Activated CD8-positive, alpha-beta memory T cell treated with anti-CD3 and anti-CD28 coated beads, Interleukin-2, amount 10 ng/mL, durations not matched to agents 7 days and 5 days (primary cell): ENCODE results near the gene PHOX2A. TPM values are rescaled to one million over a fixed set of nuclear protein-coding genes. Genes with fewer than 3 reads are reported as not detected.

Source experiments
- ATAC-seq: fragments of 150-1000 bp; cut with Tn5 transposase; one replicate; pipeline ENCODE4 v1.10.0; 2021; ENCODE audit warnings: moderate library complexity
- CTCF ChIA-PET: fragments of 350-600 bp; sonication (Branson Sonifier 250); formaldehyde crosslinking; loops from one replicate; lab custom pipeline; 2021; ENCODE audit warnings: antibody characterized with exemption; lab: Charles Lee
- DNase-seq: peaks from one replicate; pipeline ENCODE4 v3.0.0-alpha.2; 2020
- H3K27ac Mint-ChIP-seq: one replicate; pipeline ENCODE4 v1.8.0; 2021; ENCODE audit warnings: mild to moderate bottlenecking, mixed read lengths
- H3K27me3 Mint-ChIP-seq: one replicate; pipeline ENCODE4 v1.8.0; 2021; ENCODE audit warnings: mixed read lengths
- H3K36me3 Mint-ChIP-seq: one replicate; pipeline ENCODE4 v1.8.0; 2021; ENCODE audit warnings: mild to moderate bottlenecking, mixed read lengths
- H3K4me1 Mint-ChIP-seq: one replicate; pipeline ENCODE4 v1.8.0; 2021; ENCODE audit warnings: mixed read lengths
- H3K4me3 Mint-ChIP-seq: one replicate; pipeline ENCODE4 v1.8.0; 2021; ENCODE audit warnings: mild to moderate bottlenecking, moderate library complexity, mixed read lengths
- H3K9me3 Mint-ChIP-seq: one replicate; pipeline ENCODE4 v1.8.0; 2022; ENCODE audit warnings: low read depth, mixed read lengths
- total RNA-seq, 2 experiments: library from RNA; stranded (reverse); gene quantifications; one replicate each; pipeline ENCODE4 v1.2.3, GENCODE V29; 2021

PHOX2A gene
- total RNA-seq, 2 experiments from 2014 or later = not detected

DNA sequence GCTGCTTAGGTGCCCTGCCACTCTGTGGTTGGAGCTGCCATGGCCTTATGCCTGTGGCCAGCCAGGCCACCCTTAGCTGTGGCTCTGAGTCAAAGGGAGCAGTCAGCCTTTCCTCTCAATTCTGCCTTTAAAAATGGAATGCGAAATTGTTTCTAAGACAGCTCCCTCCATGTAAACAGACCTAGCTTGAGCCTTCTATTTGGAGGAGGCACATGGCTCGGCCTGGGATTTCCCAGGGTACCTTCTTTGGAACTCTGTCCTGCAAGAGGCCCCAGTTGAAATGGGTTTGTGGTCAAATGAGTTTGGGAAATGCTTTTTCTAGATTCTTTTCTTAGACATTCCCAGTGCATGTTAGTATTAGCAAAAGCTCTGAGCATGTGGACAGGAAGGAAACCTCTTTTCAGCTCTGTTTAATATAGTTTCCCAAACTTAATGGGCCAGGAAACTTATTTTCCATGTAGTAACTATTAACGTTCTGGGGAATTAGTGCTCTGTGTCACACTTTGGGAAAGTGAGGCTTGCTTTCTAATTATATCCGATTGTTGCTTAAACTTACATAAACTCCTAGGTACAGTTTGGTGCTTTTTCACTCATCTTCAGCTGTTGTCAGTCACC lies 7.8 kb downstream of the PHOX2A start:
- Mint-ChIP-seq H3K36me3 (peaks cover 20% of the 10 kb centered on the region), H3K9me3 (no peaks in the 10 kb centered on the region), H3K27me3 (peaks cover 21% of the 10 kb centered on the region), H3K4me3 (no peak overlapping the region), H3K27ac (no peak overlapping the region), H3K4me1 (peaks cover 10% of the 10 kb centered on the region)
- CTCF ChIA-PET = interaction anchor here (1.1 to 1.8 kb wide), 7 partner anchors 9 to 198 kb away, joined by 3 to 8 read pairs (median 4); partner anchors contain the start of gene CLPB
- ATAC-seq (no peak), DNase-seq (no peak)

- ATAC-seq (no peak), DNase-seq (no peak)
- Mint-ChIP-seq H3K4me1 (peaks cover 8% of the 10 kb centered on the region), H3K27ac (no peak overlapping the region), H3K27me3 (peaks cover 14% of the 10 kb centered on the region), H3K36me3 (peaks cover 24% of the 10 kb centered on the region), H3K9me3 (no peaks in the 10 kb centered on the region), H3K4me3 (no peak overlapping the region)
- CTCF ChIA-PET = interaction anchor here (1.1 to 1.8 kb wide), 5 partner anchors 12 to 199 kb away, joined by 3 to 8 read pairs (median 4); partner anchors contain the start of gene CLPB
These were observed 8.5 kb downstream of the PHOX2A start for GRCh38 chr11:72235351-72236057.

- DNase-seq = peak; percentile 36
- no peak for ATAC-seq
- Mint-ChIP-seq H3K4me1 (peaks cover 4% of the 10 kb centered on the region), H3K4me3 (no peak overlapping the region), H3K9me3 (no peaks in the 10 kb centered on the region), H3K27me3 (peaks cover 10% of the 10 kb centered on the region), H3K27ac (no peak overlapping the region), H3K36me3 (peaks cover 27% of the 10 kb centered on the region)
- CTCF ChIA-PET = interaction anchor here (1.1 kb wide), 1 partner anchor 196 kb away, joined by 3 read pairs; no protein-coding TSS in a partner anchor
These were observed 9.1 kb downstream of the PHOX2A start for GRCh38 chr11:72234920-72235319.

DNA sequence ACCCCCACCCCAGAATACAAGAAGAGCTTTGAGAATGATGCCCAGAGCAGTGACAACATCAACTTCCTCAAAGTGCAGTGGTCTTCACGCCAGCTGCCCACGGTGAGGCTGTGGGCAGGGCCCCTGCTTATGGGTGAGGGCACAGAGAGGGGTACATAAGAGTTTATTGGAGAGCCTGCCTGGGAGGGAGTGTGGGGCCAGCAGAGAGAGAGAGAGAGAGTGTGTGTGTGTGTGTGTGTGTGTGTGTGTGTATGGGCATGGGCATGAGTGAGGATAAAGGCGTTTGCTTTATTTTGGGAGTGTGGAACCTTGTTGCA lies 9.5 kb downstream of the PHOX2A start:
- CTCF ChIA-PET = no interaction called here
- Mint-ChIP-seq H3K36me3 (peaks cover 27% of the 10 kb centered on the region), H3K9me3 (no peaks in the 10 kb centered on the region), H3K27ac (no peak overlapping the region), H3K27me3 (peaks cover 8% of the 10 kb centered on the region), H3K4me1 (peaks cover 3% of the 10 kb centered on the region), H3K4me3 (no peak overlapping the region)
- DNase-seq = no peak
- ATAC-seq = no peak

GRCh38 chr11:72233773-72234513 lies 10.0 kb downstream of the PHOX2A start:
- Mint-ChIP-seq H3K27me3 (peaks cover 3% of the 10 kb centered on the region), H3K4me1 (peaks cover under 1% of the 10 kb centered on the region), H3K4me3 (no peak overlapping the region), H3K27ac (no peak overlapping the region), H3K36me3 (peaks cover 27% of the 10 kb centered on the region), H3K9me3 (no peaks in the 10 kb centered on the region)
- no peak for DNase-seq
- no peak for ATAC-seq
- CTCF ChIA-PET = no interaction called here

GRCh38 chr11:72233056-72233772 lies 10.8 kb downstream of the PHOX2A start:
- DNase-seq (peak; percentile 34), ATAC-seq (no peak)
- Mint-ChIP-seq H3K4me1 (no peaks in the 10 kb centered on the region), H3K9me3 (no peaks in the 10 kb centered on the region), H3K27ac (no peak overlapping the region), H3K36me3 (peaks cover 24% of the 10 kb centered on the region), H3K4me3 (no peak overlapping the region), H3K27me3 (no peaks in the 10 kb centered on the region)
- CTCF ChIA-PET = no interaction called here

- Mint-ChIP-seq H3K27me3 (no peaks in the 10 kb centered on the region), H3K4me3 (no peak overlapping the region), H3K36me3 (peaks cover 22% of the 10 kb centered on the region), H3K27ac (no peak overlapping the region), H3K9me3 (no peaks in the 10 kb centered on the region), H3K4me1 (no peaks in the 10 kb centered on the region)
- CTCF ChIA-PET = no interaction called here
- DNase-seq (peak; percentile 37), ATAC-seq (no peak)
These were observed 11.5 kb downstream of the PHOX2A start for GRCh38 chr11:72232260-72233055.

GRCh38 chr11:72231396-72232259 lies 12.3 kb downstream of the PHOX2A start:
- peak; percentile 30 for DNase-seq

DNA sequence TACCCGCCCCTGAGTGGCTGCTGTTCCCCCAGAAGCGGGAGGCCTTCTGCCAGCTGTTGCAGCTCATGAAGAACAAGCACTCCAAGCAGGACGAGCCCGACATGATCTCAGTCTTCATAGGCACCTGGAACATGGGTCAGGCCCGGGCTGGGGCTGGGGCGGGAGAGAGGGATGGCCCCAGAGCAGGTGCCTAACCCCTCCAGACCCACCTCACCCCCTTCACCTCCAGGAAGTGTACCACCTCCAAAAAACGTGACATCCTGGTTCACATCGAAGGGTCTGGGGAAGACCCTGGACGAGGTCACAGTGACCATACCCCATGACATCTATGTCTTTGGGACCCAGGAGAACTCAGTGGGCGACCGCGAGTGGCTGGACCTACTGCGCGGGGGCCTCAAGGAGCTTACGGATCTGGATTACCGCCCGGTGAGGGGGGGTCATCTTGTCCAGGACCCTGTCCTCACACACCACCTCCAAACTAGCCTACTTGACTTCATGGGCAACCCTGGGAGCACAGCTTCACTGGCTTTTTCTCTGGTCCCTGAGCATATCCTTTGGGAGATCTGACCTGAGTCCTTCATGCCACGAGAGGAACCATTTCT lies 13.1 kb downstream of the PHOX2A start:
- Mint-ChIP-seq H3K36me3 (peaks cover 19% of the 10 kb centered on the region), H3K27ac (no peak overlapping the region), H3K27me3 (no peaks in the 10 kb centered on the region), H3K9me3 (no peaks in the 10 kb centered on the region), H3K4me1 (peaks cover 2% of the 10 kb centered on the region), H3K4me3 (no peak overlapping the region)
- CTCF ChIA-PET = no interaction called here
- ATAC-seq (no peak), DNase-seq (no peak)

More at GRCh38 chr11:72231396-72232259, 12.3 kb downstream of the PHOX2A start:
- no peaks in the 10 kb centered on the region for H3K9me3 Mint-ChIP-seq
- no peak overlapping the region for H3K4me3 Mint-ChIP-seq
- H3K4me1 Mint-ChIP-seq = no peaks in the 10 kb centered on the region
- no peaks in the 10 kb centered on the region for H3K27me3 Mint-ChIP-seq
- no peak for ATAC-seq
- H3K27ac Mint-ChIP-seq = no peak overlapping the region
- H3K36me3 Mint-ChIP-seq = peaks cover 21% of the 10 kb centered on the region
- CTCF ChIA-PET = no interaction called here

GRCh38 chr11:72229925-72230763 lies 13.8 kb downstream of the PHOX2A start:
- Mint-ChIP-seq H3K27me3 (no peaks in the 10 kb centered on the region), H3K4me3 (no peak overlapping the region), H3K9me3 (no peaks in the 10 kb centered on the region), H3K27ac (no peak overlapping the region), H3K4me1 (peaks cover 8% of the 10 kb centered on the region), H3K36me3 (peaks cover 19% of the 10 kb centered on the region)
- DNase-seq (peak; percentile 34), ATAC-seq (no peak)
- CTCF ChIA-PET = no interaction called here

GRCh38 chr11:72229336-72229924 lies 14.5 kb downstream of the PHOX2A start:
- Mint-ChIP-seq H3K27me3 (no peaks in the 10 kb centered on the region), H3K36me3 (peaks cover 17% of the 10 kb centered on the region), H3K4me3 (no peak overlapping the region), H3K27ac (no peak overlapping the region), H3K4me1 (peaks cover 9% of the 10 kb centered on the region), H3K9me3 (no peaks in the 10 kb centered on the region)
- ATAC-seq = no peak
- DNase-seq = peak; percentile 33
- CTCF ChIA-PET = no interaction called here
